ENCODE data around the gene ZNF106.

ZNF106 gene

GRCh38 chr15:42447599-42447998, 43.3 kb downstream of the ZNF106 start:
- DNase-seq (ENCODE audit: low read depth): no peak
- TF ChIP-seq, protein P1, sequence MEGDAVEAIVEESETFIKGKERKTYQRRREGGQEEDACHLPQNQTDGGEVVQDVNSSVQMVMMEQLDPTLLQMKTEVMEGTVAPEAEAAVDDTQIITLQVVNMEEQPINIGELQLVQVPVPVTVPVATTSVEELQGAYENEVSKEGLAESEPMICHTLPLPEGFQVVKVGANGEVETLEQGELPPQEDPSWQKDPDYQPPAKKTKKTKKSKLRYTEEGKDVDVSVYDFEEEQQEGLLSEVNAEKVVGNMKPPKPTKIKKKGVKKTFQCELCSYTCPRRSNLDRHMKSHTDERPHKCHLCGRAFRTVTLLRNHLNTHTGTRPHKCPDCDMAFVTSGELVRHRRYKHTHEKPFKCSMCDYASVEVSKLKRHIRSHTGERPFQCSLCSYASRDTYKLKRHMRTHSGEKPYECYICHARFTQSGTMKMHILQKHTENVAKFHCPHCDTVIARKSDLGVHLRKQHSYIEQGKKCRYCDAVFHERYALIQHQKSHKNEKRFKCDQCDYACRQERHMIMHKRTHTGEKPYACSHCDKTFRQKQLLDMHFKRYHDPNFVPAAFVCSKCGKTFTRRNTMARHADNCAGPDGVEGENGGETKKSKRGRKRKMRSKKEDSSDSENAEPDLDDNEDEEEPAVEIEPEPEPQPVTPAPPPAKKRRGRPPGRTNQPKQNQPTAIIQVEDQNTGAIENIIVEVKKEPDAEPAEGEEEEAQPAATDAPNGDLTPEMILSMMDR (IDR thresholded peaks at IDR 0.05; ENCODE audit: low read depth, low read length): no peak
- TF ChIP-seq MYC (IDR thresholded peaks at IDR 0.05; ENCODE audit: low read depth, low read length) (no peak), MAX (IDR thresholded peaks at IDR 0.05; ENCODE audit: low read depth, low read length) (no peak), POLR2A (IDR thresholded peaks at IDR 0.05; ENCODE audit: extremely low read depth, insufficient read length) (no peak)
- no peak overlapping the region for H3K4me3 ChIP-seq (ENCODE audit: low read depth, low read length)

DNA sequence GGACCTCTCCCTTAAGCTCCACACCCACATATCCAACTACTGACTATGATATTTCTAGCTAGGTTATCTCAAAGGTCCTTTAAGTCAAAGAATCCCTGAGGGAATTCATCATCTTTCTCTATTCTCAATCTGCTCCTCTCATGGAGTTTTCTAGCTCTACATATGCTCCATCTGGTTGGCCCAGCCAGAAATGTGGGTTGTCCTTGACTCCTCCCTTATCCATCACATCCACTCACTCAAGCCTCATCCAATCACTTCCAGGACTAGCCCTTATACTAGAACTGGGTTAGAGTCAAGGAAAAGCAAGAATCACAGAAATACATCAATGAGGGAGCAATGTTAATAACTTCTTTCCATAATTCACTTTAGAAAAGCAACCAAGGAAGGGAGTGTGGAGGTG, 45.4 kb downstream of the ZNF106 start:
- TF ChIP-seq, protein P1 (IDR thresholded peaks at IDR 0.05; ENCODE audit: low read depth, low read length): no peak
- TF ChIP-seq MAX (IDR thresholded peaks at IDR 0.05; ENCODE audit: low read depth, low read length) (no peak), MYC (IDR thresholded peaks at IDR 0.05; ENCODE audit: low read depth, low read length) (no peak)
- no peak overlapping the region for H3K4me3 ChIP-seq (ENCODE audit: low read depth, low read length)
- no peak for DNase-seq (ENCODE audit: low read depth)

DNA sequence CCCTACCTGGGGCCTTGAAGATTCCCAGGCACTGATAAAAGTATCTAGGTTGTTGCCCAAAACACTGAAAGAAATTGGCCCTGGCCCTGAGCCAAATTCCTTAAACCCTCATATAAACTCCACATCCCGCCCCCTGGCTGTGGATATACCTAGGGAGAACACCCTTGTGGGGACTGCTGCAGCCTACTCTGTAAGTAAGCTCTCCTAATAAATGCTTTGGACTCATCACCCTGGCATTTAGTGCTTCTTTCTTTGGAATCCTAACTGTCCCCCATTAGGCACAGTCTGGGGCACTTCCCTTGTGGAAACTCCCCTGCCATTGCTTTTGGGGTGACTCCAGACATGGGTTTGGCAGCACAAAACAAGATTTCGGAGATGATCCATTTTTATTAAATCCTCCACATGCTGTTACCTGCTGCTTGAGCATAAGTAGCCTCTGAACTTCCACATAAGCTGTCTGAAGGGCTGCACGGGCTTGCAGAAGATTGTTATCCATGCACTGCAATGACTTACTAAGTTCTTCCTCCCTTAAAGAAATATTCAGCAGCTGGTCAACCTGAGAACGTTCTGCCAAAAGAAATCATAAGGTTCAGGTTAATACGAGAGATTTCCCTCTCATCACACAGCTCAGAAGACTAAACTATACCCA, 46.4 kb downstream of the ZNF106 start:
- TF ChIP-seq, protein P1 (IDR thresholded peaks at IDR 0.05; ENCODE audit: low read depth, low read length): no peak
- TF ChIP-seq MYC (IDR thresholded peaks at IDR 0.05; ENCODE audit: low read depth, low read length) (no peak), POLR2A (IDR thresholded peaks at IDR 0.05; ENCODE audit: extremely low read depth, insufficient read length) (no peak), MAX (IDR thresholded peaks at IDR 0.05; ENCODE audit: low read depth, low read length) (no peak)
- no peak for DNase-seq (ENCODE audit: low read depth)
- no peak overlapping the region for H3K4me3 ChIP-seq (ENCODE audit: low read depth, low read length)

GRCh38 chr15:42427429-42428223, 63.3 kb downstream of the ZNF106 start:
- H3K4me3 ChIP-seq (ENCODE audit: low read depth, low read length): no peak overlapping the region
- TF ChIP-seq MAX (IDR thresholded peaks at IDR 0.05; ENCODE audit: low read depth, low read length) (no peak), MYC (IDR thresholded peaks at IDR 0.05; ENCODE audit: low read depth, low read length) (no peak), POLR2A (IDR thresholded peaks at IDR 0.05; ENCODE audit: extremely low read depth, insufficient read length) (no peak)
- TF ChIP-seq, protein P1 (IDR thresholded peaks at IDR 0.05; ENCODE audit: low read depth, low read length): no peak
- DNase-seq (ENCODE audit: low read depth): no peak

GRCh38 chr15:42421376-42421775, 69.6 kb downstream of the ZNF106 start:
- no peak overlapping the region for H3K4me3 ChIP-seq (ENCODE audit: low read depth, low read length)
- DNase-seq (ENCODE audit: low read depth): no peak
- no peak for TF ChIP-seq MAX (IDR thresholded peaks at IDR 0.05; ENCODE audit: low read depth, low read length)
- no peak for TF ChIP-seq POLR2A (IDR thresholded peaks at IDR 0.05; ENCODE audit: extremely low read depth, insufficient read length)
- TF ChIP-seq, protein P1 (IDR thresholded peaks at IDR 0.05; ENCODE audit: low read depth, low read length): no peak
- TF ChIP-seq MYC (IDR thresholded peaks at IDR 0.05; ENCODE audit: low read depth, low read length): no peak

All from NB4 (cell line).